Dedifferentiated amniotic fluid mesenchymal stem cell (primary cell): ENCODE data around the gene TBC1D12.
"Not testable (repeated sequence)": the region's sequence is repeated elsewhere in the genome, so short reads cannot be mapped to it uniquely, and the experiment has no call there.

Experiments
- DNase-seq: peaks from one replicate; pipeline ENCODE4 v3.0.0-alpha.2; 2016; ENCODE audit errors: extremely low spot score

Gene TBC1D12

GRCh38 chr10:94545391-94546048, 143.2 kb downstream of the TBC1D12 start, which contains the start of gene HELLS:
HELLS (plus strand) TSS chr10:94545788; CDS start chr10:94545922, 134 bp downstream.
- peak; percentile 85 for DNase-seq

- DNase-seq: no peak
Observed at GRCh38 chr10:94546049-94546900, 143.9 kb downstream of the TBC1D12 start.

GRCh38 chr10:94546901-94547185, 144.5 kb downstream of the TBC1D12 start:
- DNase-seq: peak; percentile 11

GRCh38 chr10:94549221-94549620, 146.9 kb downstream of the TBC1D12 start:
- DNase-seq: no peak

GRCh38 chr10:94567714-94568307, 165.5 kb downstream of the TBC1D12 start:
- not testable (repeated sequence) for DNase-seq

- no peak for DNase-seq
Observed at GRCh38 chr10:94571081-94571480, 168.7 kb downstream of the TBC1D12 start.

- DNase-seq: no peak
Observed at GRCh38 chr10:94571528-94571927, 169.2 kb downstream of the TBC1D12 start.

GRCh38 chr10:94578790-94579189, 176.4 kb downstream of the TBC1D12 start:
- no peak for DNase-seq

GRCh38 chr10:94583124-94583523, 180.8 kb downstream of the TBC1D12 start:
- no peak for DNase-seq
